Activated CD4-positive, alpha-beta T cell treated with anti-CD3 and anti-CD28 coated beads, Interleukin-2, amount 50 U/mL, for 24 hours (primary cell): ENCODE measurements around the gene CRYBG3.
"Not testable (repeated sequence)": the region's sequence is repeated elsewhere in the genome, so short reads cannot be mapped to it uniquely, and the experiment has no call there.

Experiments used
- DNase-seq, 2 donors: peaks; one replicate each; pipeline ENCODE4 v3.0.0-alpha.2; 2020; ENCODE audit warnings: low read depth in 1 of 2, low spot score in 1 of 2

Gene CRYBG3

DNA sequence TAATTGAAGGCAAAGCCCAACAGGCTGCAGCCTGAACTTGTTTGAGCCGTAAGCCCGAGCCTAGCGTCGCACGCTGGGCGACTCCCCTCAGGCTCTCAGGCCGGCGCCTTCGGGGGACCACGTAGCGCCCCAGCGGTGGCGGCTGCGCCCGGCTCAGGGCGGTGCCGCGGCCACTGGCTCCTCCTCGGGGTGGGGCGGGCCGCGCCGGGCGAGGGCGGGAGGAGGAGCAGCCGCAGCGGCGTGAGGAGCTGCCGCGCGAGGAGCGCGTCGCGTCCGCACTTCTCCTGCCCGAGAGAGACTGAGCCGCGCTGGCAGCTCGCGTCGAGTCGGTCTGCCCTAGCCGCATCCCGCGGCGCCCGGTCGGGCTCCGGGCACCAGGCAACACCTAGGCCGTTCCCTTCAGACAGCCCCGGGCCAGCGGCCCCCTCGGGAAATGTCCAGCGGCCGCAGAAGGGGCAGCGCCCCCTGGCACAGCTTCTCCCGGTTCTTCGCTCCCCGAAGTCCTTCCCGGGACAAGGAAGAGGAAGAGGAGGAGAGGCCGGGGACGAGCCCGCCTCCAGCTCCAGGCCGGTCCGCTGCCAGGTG, at the start of gene CRYBG3:
Gene CRYBG3, plus strand, starts transcription at position 238 of the 585 bp plus-strand sequence. Its CDS starts 196 bp downstream, at position 434.
- peak; percentile 62 for DNase-seq

DNA sequence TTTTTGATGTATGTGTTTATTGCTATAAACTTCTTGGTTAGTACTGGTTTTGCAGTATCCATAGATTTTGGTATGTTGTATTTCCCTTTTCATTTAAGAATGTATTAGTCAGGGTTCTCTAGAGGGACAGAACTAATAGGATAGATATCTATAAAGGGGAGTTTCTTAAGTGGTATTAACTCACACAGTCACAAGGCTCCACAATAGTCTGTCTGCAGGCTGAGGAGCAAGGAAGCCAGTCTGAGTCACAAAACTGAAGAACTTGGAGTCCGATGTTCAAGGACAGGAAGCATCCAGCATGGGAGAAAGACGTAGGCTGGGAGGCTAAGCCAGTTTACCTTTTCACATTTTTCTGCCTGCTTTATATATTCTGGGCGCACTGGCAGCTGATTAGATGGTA, 48.9 kb upstream of the CRYBG3 start:
- DNase-seq, result no peak

DNA sequence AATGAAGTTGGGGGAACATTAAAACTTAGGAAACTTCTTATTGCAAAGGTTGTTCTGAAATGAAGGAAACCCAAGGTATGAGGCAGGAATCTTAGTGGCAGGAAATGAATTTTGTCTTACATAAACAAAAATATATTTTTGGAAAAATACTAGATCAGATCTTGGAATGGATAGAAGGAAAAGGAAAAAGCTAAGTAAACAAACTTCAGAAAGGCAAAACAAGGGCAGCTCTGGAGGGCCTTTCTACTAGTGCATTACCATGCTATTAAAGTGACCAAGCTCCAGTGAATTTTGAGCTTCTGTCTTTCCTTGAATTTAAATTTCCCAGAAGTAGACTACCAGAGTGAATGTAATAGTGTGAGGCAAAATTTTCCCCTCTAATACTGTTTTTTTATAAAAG, 43.7 kb upstream of the CRYBG3 start:
- no peak for DNase-seq

DNA sequence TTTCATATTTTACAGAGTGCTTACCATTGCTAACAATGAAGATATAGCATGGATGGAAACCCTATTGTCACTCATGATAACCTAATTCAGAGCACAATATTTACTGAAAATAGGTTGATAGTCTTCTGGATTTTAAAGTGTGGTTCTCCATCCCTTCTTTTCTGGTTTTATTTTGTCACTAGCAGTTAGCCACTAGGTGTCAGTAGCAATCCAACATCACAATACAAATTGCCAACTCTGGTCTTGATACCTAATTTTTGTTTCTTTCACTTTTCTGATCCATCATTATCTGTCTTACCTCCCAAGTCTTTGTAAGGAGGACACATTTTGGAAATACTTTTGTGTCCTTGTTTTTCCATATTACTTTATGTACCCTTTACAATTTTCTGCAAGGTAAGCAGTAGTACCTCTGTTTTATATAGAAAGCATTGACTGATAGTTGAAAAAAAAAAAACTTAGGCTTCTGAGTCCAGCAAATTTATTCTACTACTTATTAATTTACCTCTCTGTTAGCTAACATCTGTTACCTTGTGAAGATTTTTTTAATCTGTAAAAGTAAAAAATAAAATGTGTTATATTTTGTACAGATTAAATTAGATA, 28.3 kb upstream of the CRYBG3 start:
- peak in 1 of 2 donors; percentile 20 for DNase-seq

DNA sequence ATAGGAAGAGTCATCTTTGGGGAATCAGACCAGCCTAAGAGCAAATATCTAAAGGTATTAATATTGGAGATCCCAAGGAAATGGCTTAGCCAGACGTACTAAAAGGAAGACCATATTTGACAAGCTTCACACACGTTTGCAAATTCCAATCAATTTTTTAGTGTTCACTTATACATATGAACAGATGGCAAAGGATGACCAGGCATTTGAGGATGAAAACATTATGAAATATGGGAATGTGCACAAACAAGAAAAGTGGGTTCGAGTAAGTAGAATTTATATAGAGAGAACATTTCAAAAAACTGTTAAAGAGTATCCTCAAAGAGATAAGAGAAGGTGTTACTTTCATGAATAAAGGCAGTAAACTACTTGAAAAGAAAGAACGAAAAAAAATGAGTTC, 25.9 kb upstream of the CRYBG3 start:
- no peak for DNase-seq

DNA sequence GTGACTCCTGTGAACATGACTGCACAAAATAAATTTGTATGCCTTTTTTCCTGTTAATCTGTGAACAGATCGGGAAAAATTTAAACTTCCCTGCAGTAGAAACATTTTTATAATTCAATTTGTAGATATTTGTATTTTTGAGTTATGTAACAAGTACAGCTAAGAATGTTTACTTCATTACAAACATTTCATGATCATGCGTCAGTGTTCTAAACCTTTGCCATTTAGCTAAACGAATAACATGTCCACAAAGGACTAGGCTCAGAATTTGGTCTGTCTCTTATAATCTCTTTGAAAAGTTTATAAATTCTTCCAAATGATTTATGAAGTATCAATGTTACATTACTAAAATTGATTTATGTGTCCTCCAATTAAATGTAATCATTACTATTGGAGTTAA, 17.3 kb upstream of the CRYBG3 start:
- no peak for DNase-seq

DNA sequence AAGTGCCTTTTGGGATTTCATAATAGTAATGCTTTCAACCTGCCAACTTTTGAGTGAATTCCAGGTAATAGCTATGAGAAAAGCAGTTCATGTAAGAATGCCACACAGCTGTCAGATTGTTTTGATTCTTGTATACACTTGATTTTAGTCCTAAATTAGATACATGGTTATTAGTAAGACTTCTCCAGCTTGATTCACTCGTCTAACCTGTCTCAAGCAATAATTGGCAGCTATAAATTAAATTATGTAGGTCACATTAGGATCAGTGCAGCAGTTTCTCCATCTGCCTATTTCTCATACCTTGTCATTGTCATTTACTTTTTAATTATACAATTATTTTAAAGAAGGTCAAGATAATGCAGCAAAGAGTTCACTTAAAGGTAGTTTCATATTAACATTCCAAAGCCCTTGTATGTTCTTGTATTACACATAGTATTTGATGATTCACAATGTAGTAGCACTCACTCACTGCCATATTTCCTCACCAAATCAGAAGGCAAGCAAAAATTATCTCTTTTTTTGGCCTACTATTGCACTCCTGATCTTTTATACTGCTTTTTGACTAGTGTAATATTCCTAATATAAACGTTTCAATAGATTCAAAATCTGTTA, 10.9 kb upstream of the CRYBG3 start:
- DNase-seq, result no peak

DNA sequence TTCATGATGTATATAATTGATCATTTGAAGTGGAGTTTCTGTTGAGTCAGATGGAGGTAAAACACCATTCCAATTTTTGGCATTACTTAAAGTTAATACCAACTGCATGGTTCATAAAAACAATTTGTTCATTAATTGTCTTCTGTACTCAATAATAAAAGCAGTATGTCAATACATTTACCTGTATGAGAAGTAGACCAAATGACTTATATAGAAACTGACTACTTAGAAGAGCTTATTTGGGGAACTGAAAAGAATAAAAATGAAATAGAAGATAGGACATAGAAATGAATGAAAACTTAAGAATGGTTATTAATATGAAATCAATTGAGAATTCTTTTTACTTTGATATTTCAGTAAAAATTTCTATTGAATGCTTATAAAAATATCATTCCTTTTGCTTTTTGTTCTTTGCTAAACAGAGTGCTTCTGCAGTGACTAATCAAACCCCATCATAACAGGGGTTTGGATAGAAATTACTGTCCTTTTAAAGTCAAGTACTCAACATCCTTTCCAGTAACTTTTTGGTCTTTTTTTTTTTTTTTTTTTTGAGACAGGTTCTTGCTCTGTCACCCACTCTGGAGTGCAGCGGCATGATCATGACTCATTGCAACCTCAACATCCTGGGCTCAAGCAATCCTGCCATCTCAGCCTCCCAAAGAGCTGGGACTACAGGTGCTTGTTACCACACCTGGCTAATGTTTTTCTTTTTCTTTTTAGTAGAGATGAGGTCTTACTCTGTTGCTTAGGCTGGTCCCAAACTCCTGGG, 6.5 kb upstream of the CRYBG3 start:
- no peak for DNase-seq

DNA sequence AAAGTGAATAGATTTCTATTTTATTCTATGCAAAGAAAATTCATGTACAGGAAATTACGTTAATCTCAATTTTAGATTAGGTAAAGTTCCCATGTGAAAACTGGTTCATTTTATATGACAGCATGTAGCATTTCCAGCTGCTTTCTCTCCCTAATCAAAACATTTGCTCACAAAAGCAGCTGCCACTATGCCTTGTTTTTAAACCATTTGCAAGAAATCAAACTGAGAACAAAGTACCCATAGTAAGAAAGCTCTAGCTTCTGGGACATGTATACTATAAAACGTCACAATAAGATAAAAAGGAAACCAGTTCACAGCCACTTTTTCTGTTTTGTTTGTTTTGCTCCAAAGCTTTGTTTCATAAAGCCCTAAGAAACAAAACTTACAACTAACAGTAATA, 5.0 kb upstream of the CRYBG3 start:
- no peak for DNase-seq

DNA sequence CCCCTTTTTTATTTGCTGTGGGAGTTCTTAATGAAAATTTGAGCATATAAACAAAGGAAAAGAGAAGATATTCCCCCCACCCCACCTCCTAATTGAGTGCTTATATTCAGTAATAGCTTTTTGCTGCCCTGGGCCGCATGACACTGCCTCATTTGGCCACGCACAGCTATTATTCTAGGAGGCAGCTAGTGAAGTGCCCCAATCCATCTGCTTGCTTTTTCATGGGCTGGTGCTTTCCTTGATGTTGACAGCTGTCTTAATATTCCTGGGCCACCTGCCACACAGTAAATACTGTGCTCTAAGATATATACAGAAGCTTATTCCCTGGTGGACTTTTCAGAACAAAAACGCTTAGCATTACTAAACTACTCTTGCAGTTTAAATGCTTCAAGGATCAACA, 3.8 kb upstream of the CRYBG3 start:
- no peak for DNase-seq

DNA sequence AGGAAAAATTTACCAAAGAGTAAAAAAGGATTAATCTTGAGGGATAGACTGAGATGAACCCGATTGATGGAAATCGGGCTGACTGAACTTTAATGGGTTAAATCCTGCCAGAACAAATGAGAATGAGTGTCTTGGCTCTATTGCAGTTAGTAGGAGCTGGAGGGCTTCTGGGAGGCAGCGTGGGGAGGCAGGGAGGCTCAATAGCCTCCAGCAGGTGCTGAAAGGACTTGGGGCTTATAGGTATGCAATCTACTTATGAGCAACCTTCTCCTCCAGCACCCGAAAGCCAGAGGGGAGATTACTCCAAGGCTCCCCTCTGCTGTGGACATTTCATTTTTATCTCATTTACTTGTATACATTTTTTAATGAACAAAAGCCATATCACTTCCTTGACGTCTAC, 1.0 kb upstream of the CRYBG3 start:
- no peak for DNase-seq

DNA sequence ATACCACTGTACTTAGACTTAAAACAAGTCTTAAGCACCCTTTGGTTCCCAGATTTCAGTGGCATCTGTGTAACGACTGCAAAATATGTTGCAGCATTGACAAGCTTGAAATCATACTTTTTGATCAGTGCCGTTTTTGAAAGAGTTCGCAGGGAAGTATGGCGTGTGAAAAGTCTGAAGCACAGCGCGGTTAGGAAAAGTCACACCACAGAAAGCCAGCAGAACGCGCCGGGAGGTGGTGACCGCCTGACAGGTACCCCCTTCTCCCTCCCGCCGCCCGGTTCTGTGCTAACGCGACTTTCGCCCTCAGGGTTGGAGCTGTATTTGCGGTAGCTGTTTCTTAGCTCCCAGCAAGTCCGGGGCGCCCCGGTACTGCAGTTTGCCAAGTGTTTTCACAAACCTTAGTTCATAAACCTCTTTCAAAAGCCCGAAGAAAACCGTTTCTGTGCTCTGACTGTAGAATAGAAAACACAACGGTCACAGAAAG, 481 bp upstream of the CRYBG3 start:
- DNase-seq, result no peak

DNA sequence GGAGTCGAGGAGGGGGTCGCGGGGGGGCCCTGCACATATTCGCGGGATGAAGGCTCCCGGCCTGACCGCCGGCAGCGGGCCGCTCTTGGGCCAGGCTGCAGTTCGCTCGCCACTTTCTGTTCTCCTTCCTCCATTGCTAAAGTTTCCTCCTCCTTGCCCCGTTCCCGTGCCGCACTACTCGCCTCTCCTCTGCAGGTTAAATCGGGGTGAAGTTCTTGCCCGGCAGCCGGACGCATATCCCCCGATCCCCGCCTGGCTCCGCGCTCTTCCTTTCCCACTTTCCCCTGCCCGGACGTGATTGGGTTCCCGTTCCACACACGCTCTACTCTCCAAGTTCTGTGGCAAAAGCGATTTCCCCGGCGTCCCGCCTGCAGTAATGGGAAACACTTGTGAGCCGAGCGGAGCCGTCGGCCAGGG, 556 bp downstream of the CRYBG3 start:
- DNase-seq, result no peak

DNA sequence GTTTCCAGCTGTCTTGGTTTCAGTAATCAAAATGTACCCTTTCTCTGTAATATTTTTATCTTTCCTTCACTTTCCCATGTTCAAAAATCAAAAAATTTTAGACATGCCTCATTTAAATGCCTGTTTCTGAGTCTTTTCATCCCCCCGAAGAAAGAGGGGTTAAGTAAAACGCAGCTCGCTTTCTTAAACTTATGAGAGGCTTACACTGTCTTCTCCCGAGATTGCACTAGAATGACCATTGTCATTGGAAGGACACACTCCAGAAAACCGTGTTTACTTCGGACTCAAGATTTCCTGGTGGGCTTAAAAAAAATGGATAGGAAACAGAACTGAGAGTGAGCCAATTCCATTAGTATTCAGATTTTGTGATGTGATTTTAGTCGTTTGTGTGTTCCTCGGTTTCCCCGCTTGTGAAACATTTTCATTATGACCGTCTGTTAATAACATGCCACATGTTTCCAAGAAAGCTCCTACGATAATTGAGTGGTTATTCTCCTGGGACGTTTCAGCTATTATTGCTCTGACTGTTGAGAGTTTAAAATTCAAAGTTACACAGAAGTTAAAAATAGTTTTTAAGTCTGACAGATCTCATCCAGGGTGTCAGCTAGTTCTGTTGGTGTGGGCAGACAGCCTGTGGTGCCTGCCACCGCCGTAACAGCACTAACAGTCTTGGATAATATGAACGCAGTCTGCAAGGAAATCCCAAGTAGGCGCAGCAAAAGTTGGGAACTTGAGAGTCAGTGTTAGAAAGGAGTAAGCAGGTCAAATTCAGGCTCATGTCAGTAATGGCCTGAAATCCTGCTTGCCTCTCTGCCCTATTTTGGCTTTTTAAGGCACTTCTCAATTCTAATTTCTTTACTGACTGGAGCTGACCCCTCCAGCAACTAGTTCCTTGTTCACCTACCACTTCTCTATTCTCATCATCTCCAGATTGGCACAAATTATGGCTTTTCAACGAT, 1.5 kb downstream of the CRYBG3 start:
- no peak for DNase-seq

DNA sequence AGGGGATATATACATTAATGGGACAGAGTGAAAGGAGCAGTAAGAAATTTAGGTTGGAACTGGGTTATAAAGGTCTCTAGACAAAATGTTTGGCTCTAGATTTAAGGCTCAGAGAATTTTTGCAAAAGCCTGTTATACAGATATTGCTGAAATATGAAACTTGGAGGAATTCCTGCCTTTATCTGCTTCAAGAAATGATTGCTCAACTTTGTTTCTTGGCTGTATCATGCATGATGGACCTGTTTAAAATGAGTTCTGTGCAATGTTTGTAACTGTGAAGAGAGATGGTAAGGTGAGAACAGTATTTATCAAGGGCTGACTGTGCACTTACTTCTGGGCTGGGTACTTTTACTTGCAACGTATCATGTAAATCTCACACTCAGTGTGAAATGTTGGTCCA, 3.3 kb downstream of the CRYBG3 start:
- no peak for DNase-seq

DNA sequence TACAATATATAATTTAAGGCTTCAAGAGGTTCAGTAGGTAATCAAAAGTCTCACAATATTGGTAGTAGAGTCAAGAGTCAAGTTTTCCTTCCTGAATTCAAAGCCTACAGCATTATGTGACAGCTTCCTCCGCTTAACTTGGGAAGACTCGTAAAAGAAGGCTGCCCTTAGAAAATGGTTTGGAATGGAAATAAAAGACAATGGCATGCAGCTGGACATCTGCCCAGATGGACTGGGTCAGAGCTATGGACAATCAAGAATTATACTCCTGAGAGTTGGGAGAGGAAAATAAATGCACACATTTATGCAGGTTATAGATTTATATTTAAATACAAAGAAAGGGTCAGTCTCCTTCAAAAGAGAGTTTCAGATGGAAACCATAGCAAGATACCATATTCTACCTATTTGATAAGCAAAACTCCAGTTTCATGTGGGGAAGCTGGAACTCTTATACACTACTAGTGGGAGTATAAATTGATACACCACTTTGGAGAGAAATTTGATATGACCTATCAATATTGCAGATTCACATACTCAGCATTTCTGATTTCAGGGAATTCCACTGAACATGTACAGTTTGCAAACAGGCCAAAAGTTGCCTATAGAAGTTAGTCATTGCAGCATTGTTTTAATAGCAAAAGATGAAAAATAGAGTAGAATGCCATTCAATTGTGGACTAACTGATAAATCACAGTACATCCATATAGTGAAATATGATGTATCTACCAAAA, 6.1 kb downstream of the CRYBG3 start:
- no peak for DNase-seq

DNA sequence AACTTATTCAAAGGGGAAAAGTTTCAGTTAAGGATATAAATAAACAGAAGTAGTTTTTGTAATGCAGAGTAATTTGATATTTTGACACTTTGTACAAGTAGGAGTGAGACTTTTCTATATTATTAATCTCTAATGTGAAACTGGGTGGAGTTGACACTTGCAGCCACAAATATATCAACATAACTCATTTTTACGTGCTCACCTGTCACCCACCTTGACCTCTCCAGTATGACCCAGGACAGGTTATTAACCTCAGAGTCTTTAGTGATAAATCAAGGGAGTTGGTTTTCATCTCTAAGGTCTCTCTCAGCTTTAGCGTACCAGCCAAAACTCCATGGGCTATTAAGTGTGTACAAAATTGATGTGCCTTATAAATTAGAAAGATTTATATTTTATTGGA, 7.4 kb downstream of the CRYBG3 start:
- no peak for DNase-seq

DNA sequence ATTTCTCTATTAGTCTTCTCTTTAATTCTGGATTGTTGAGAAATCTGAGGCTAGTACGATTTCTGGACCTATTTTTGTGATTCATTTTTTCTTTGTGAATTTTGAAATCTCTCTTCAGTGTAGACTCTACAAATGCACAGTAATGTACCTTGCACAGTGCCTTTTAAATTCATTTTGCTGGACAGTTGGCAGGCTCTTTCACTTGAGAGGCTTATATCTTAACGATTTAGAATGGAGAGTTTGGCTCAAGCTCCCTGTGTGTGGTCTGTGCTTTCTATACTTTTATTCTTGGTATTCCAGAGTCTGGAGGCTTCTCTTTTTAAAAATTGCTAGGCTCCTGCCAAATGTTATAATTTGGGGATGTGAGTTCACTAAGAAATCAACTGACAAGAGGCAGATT, 8.8 kb downstream of the CRYBG3 start:
- DNase-seq, result no peak

DNA sequence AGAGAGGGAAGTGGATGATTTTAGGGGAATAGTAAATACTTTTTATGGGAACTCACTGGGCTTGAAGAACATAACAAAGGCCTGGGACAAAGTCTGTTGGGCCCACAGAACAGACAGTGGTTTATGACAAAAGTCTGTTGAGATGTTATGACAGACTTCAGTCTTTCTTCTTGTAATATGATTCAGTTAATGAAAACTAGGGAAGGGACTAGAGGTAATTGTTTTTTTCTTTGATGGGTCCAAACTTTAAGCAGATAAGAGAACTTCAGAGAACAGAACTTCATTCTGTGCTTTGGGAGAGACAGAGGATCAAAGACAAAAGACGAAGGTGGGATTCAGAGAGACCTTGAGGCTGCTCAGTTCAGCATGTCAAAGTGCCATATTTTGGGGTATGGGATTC, 9.3 kb downstream of the CRYBG3 start:
- no peak for DNase-seq

DNA sequence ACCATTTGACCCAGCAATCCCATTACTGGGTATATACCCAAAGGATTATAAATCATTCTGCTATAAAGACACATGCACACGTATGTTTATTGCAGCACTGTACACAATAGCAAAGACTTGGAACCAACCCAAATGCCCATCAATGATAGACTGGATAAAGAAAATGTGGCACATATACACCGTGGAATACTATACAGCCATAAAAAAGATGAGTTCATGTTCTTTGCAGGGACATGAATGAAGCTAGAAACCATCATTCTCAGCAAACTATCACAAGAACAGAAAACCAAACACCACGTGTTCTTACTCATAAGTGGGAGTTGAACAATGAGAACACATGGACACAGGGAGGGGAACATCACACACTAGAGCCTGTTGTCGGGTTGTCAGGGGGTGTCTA, 11.4 kb downstream of the CRYBG3 start:
- not testable (repeated sequence) for DNase-seq
